GM19099 (cell line): Measurements from ENCODE around the gene MTMR2.

Source experiments
- POLR2A ChIP-seq: IDR thresholded peaks from 3 replicates; pipeline ENCODE4 v1.6.1; 2011; ENCODE audit warnings: low read depth; ENCODE audit not compliant: insufficient read length; ENCODE audit errors: extremely low read depth

Gene MTMR2

DNA sequence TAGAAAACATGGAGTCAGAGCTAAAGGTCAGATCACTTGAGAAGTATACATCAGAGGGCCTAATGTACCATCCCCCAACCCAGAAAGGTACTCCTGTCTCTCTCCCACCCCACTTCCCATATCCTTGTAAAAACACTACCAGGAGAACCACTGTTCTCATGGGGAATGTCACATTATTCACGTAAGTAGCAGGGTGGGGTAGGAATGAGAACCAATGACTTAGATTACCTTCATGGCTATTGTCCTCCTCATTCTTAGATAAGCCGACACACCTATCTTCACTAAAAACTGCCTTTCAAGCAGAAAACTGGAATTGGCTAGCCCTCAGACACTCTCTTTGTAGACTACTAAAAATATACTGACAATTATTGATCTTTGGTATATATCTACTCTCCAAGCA, 70.0 kb downstream of the MTMR2 start:
- TF ChIP-seq POLR2A = no peak

DNA sequence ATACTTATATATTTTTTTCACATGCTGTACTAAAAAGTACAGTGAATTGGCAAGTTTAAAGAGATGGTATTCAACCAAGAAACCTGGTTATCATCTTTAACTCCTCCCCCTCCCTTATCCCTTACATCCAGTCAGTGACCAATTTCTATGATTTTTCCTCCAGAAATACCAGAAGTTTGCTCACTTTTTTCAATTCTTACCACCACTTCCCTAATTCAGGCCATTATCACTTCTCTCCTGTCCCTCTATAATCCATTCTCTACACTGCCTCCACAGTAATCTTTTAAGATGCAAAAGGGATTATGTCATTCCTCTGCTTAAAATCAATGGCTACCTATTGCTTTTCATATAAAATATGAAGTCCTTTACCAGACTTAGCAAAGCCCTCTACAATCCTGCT, 70.8 kb downstream of the MTMR2 start:
- TF ChIP-seq POLR2A = no peak

DNA sequence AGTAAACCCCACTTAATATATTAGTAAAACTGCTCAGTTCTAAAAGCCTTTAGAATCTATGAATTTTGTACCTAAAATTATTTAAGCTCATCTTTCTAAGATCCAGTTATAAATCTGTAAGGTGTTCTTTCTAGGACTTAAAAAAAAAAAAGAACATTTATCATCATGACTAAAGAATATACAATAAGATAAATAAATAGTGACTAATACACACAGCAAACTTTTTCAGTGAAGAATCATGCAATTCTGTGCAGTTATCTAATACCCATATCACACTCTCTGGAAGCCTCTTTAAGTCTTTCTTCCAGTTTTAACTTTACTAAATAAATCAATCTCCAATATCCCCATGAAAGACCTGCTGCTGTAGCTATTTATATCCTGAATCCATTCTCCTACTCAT, 73.8 kb downstream of the MTMR2 start:
- no peak for TF ChIP-seq POLR2A

DNA sequence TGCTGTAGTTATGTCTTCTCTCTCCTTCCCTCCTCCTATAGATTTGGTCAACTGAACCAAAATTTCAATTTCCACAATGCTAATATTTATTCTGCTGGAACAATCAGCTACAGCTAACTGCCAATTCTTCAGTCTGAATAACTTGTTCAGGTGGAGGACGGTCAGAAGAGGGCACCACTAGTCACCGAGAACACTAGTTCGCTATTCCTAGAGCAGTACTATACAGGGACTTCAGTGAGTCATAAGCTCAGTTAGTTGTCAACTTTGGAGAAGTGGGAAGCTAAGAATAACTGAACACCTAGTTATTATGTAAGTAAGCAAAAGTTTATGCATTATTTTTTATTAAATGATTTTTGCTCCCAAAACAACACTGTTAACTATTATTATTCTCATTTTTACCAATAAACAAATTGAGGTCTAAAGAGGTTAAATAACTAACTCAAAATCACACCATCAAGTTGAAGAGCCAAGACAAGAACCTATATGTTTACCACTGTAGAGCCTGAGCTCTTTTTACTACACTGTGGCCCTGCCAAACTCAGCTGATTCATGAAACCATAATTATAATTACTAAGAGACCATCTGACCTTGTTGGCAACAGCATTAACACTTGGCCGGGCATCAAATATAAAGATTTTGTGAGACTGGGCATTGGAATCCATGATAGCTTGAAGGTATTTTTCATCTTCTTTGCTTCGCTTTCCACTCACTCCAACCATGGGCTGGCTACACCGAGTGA, 74.7 kb downstream of the MTMR2 start:
- TF ChIP-seq POLR2A = no peak

- TF ChIP-seq POLR2A = no peak
These were observed 78.7 kb downstream of the MTMR2 start for GRCh38 chr11:95845167-95845566.

- no peak for TF ChIP-seq POLR2A
These were observed 88.0 kb downstream of the MTMR2 start for GRCh38 chr11:95835768-95836488.

GRCh38 chr11:95835351-95835750, 88.6 kb downstream of the MTMR2 start:
- TF ChIP-seq POLR2A = no peak

- no peak for TF ChIP-seq POLR2A
These were observed 90.5 kb downstream of the MTMR2 start for GRCh38 chr11:95833378-95833777.

GRCh38 chr11:95832763-95833162, 91.1 kb downstream of the MTMR2 start:
- no peak for TF ChIP-seq POLR2A

GRCh38 chr11:95831198-95831883, 92.6 kb downstream of the MTMR2 start:
- TF ChIP-seq POLR2A = no peak

DNA sequence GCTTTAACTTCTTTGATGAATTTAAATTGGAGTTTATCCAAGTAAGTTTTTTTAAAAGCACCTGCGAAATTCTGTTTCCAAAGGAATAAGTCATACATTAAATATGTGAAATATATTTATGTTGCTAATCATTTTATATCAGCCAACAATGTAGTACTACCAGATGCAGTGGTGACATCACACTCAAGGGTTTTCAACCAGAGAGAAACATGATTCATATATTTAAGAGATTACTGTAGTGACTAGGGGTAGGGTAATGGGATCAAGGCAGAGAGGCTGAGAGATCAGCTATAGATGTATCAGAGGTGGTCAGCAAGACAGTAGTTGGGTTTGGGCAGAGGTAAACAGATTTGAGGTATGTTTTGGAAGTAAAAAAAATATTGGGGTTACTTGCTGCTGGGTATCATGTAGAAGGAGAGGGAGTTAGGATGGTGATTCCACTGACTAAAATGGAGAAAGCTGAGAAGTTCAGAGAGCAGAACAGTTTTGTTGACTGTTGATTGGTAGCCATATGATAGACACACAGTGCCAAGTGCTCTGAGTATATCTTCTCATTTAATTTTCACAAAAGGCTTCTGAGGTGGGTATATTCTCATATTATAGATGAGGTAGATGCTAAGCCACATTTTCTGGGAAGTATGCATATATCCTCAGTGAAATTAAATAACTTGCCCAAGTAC, 94.2 kb downstream of the MTMR2 start:
- TF ChIP-seq POLR2A = no peak

GRCh38 chr11:95827696-95828095, 96.2 kb downstream of the MTMR2 start:
- TF ChIP-seq POLR2A = no peak

GRCh38 chr11:95821640-95822039, 102.3 kb downstream of the MTMR2 start:
- TF ChIP-seq POLR2A = no peak

GRCh38 chr11:95816037-95816436, 107.9 kb downstream of the MTMR2 start:
- no peak for TF ChIP-seq POLR2A

DNA sequence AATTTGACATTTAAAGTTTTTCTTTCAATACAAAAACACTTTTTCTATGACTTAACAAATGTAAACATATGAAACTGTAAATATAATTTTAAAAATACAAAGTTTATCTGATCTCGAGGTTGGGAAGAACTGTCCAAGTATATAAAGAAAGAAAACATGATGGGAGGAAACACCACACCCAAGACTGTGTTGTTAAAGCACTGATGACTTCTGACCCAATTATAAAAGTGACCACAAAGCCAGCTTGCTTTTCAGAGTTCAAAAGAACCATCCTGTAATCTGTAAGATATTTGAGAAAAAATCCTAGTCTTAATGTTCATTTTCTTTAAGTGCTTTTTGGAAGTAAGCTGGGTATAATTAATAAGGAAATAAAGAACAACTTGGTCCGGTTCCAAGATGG, 118.0 kb downstream of the MTMR2 start:
- TF ChIP-seq POLR2A = no peak
